WTC11 (cell line): ENCODE measurements around the gene EYS. TPM values are rescaled to one million over a fixed set of nuclear protein-coding genes. Genes with fewer than 3 reads are reported as not detected.

Source experiments
- ATAC-seq: fragments of 200-7000 bp; cut with Tn5 transposase; 2 replicates; pipeline ENCODE4 v1.10.0; 2021; ENCODE audit warnings: mild to moderate bottlenecking, moderate library complexity
- CTCF ChIA-PET: fragments of 300-600 bp; sonication (Branson Sonifier 250); formaldehyde crosslinking; loops from one replicate; lab custom pipeline; 2021; ENCODE audit warnings: antibody characterized with exemption; lab: Charles Lee
- POLR2A ChIA-PET: fragments of 350-600 bp; sonication (Branson Sonifier 250); formaldehyde crosslinking; loops from one replicate; lab custom pipeline; 2021; ENCODE audit warnings: antibody characterized with exemption; lab: Charles Lee
- DNase-seq: peaks from one replicate; pipeline ENCODE4 v3.0.0; 2021; ENCODE audit warnings: low spot score
- H3K27ac Mint-ChIP-seq: 2 replicates; pipeline ENCODE4 v1.8.0; 2021; ENCODE audit warnings: mixed read lengths
- H3K27me3 Mint-ChIP-seq: 2 replicates; pipeline ENCODE4 v1.8.0; 2021; ENCODE audit warnings: low read depth, mild to moderate bottlenecking, moderate library complexity, mixed read lengths
- H3K36me3 Mint-ChIP-seq: 2 replicates; pipeline ENCODE4 v1.8.0; 2021; ENCODE audit warnings: mixed read lengths
- H3K4me1 Mint-ChIP-seq: 2 replicates; pipeline ENCODE4 v1.8.0; 2022; ENCODE audit warnings: mixed read lengths
- H3K4me3 Mint-ChIP-seq: 2 replicates; pipeline ENCODE4 v1.8.0; 2021; ENCODE audit warnings: mild to moderate bottlenecking, moderate library complexity, mixed read lengths
- H3K9me3 Mint-ChIP-seq: 2 replicates; pipeline ENCODE4 v1.8.0; 2021; ENCODE audit warnings: mixed read lengths
- AR ChIP-seq: fragments of 250-450 bp; sonication (Bioruptor Pico); IDR thresholded peaks from 2 replicates; pipeline ENCODE4 v1.9.0; 2021; ENCODE audit warnings: mild to moderate bottlenecking
- ATF6 ChIP-seq: sonication (generic); formaldehyde crosslinking; IDR thresholded peaks from 2 replicates; pipeline ENCODE4 v1.8.1; 2023; ENCODE audit warnings: mild to moderate bottlenecking, missing genetic modification reagents
- EMX1 ChIP-seq: fragments of 250-450 bp; sonication (Bioruptor Pico); IDR thresholded peaks from 2 replicates; pipeline ENCODE4 v1.8.0; 2021; ENCODE audit warnings: mild to moderate bottlenecking
- ERG ChIP-seq: fragments of 250-450 bp; sonication (Bioruptor Pico); IDR thresholded peaks from 2 replicates; pipeline ENCODE4 v1.8.0; 2021; ENCODE audit warnings: mild to moderate bottlenecking
- FOXJ3 ChIP-seq: sonication (generic); formaldehyde crosslinking; IDR thresholded peaks from 2 replicates; pipeline ENCODE4 v1.9.0; 2021; ENCODE audit warnings: missing genetic modification reagents, mild to moderate bottlenecking, borderline replicate concordance
- FOXK1 ChIP-seq: sonication (generic); formaldehyde crosslinking; IDR thresholded peaks from 2 replicates; pipeline ENCODE4 v1.8.0; 2022; ENCODE audit warnings: mild to moderate bottlenecking, moderate library complexity, missing genetic modification reagents
- GABPB1 ChIP-seq: sonication (generic); formaldehyde crosslinking; IDR thresholded peaks from 2 replicates; pipeline ENCODE4 v1.8.1; 2023; ENCODE audit warnings: mild to moderate bottlenecking, missing genetic modification reagents
- GTF2I ChIP-seq: fragments of 250-450 bp; sonication (Bioruptor Pico); conservative IDR thresholded peaks from 2 replicates; pipeline ENCODE4 v1.4.0; 2021; ENCODE audit warnings: mild to moderate bottlenecking
- HMGA2 ChIP-seq: fragments of 250-450 bp; sonication (Bioruptor Pico); IDR thresholded peaks from 2 replicates; pipeline ENCODE4 v1.4.0; 2021; ENCODE audit warnings: mild to moderate bottlenecking, moderate library complexity
- JAZF1 ChIP-seq: fragments of 250-450 bp; sonication (Bioruptor Pico); IDR thresholded peaks from 2 replicates; pipeline ENCODE4 v1.9.0; 2021; ENCODE audit warnings: moderate library complexity, mild to moderate bottlenecking, inconsistent platforms
- KAT7 ChIP-seq: sonication (generic); formaldehyde crosslinking; IDR thresholded peaks from 2 replicates; pipeline ENCODE4 v1.8.1; 2023; ENCODE audit warnings: missing genetic modification reagents, mild to moderate bottlenecking, borderline replicate concordance
- MLX ChIP-seq: sonication (generic); formaldehyde crosslinking; IDR thresholded peaks from 2 replicates; pipeline ENCODE4 v1.8.1; 2023; ENCODE audit warnings: mild to moderate bottlenecking, missing genetic modification reagents, moderate library complexity
- MYBL2 ChIP-seq: sonication (generic); formaldehyde crosslinking; IDR thresholded peaks from 2 replicates; pipeline ENCODE4 v1.8.1; 2023; ENCODE audit warnings: mild to moderate bottlenecking, moderate library complexity, missing genetic modification reagents
- NR1H2 ChIP-seq: sonication (generic); formaldehyde crosslinking; IDR thresholded peaks from 2 replicates; pipeline ENCODE4 v1.9.0; 2021; ENCODE audit warnings: mild to moderate bottlenecking, moderate library complexity, missing genetic modification reagents
- NR2C2 ChIP-seq: sonication (generic); formaldehyde crosslinking; IDR thresholded peaks from 2 replicates; pipeline ENCODE4 v1.8.0; 2022; ENCODE audit warnings: mild to moderate bottlenecking, missing genetic modification reagents
- NR3C1 ChIP-seq: sonication (generic); formaldehyde crosslinking; conservative IDR thresholded peaks from 2 replicates; pipeline ENCODE4 v1.8.1; 2023; ENCODE audit warnings: low read depth, mild to moderate bottlenecking, missing genetic modification reagents
- RELA ChIP-seq: sonication (generic); formaldehyde crosslinking; IDR thresholded peaks from 2 replicates; pipeline ENCODE4 v1.8.1; 2022; ENCODE audit warnings: missing genetic modification reagents, mild to moderate bottlenecking, borderline replicate concordance
- TEAD4 ChIP-seq: sonication (generic); formaldehyde crosslinking; IDR thresholded peaks from 2 replicates; pipeline ENCODE4 v1.8.0; 2022; ENCODE audit warnings: mild to moderate bottlenecking, missing genetic modification reagents
- USF1 ChIP-seq: sonication (generic); formaldehyde crosslinking; IDR thresholded peaks from 2 replicates; pipeline ENCODE4 v1.8.0; 2022; ENCODE audit warnings: mild to moderate bottlenecking, missing genetic modification reagents
- ZBTB43 ChIP-seq: sonication (generic); formaldehyde crosslinking; IDR thresholded peaks from 2 replicates; pipeline ENCODE4 v1.8.1; 2023; ENCODE audit warnings: mild to moderate bottlenecking, missing genetic modification reagents
- ZNF138 ChIP-seq: sonication (generic); formaldehyde crosslinking; conservative IDR thresholded peaks from 2 replicates; pipeline ENCODE4 v1.8.1; 2022; ENCODE audit warnings: mild to moderate bottlenecking, moderate library complexity, missing genetic modification reagents
- ZNF232 ChIP-seq: sonication (generic); formaldehyde crosslinking; IDR thresholded peaks from 2 replicates; pipeline ENCODE4 v1.8.0; 2022; ENCODE audit warnings: mild to moderate bottlenecking, missing genetic modification reagents
- ZNF423 ChIP-seq: fragments of 250-450 bp; sonication (Bioruptor Pico); IDR thresholded peaks from 2 replicates; pipeline ENCODE4 v2.1.2; 2022; ENCODE audit warnings: mild to moderate bottlenecking, moderate library complexity
- ZNF425 ChIP-seq: fragments of 250-450 bp; sonication (Bioruptor Pico); conservative IDR thresholded peaks from 2 replicates; pipeline ENCODE4 v1.9.0; 2021; ENCODE audit warnings: mild to moderate bottlenecking
- ZNF671 ChIP-seq: fragments of 250-450 bp; sonication (Bioruptor Pico); IDR thresholded peaks from 2 replicates; pipeline ENCODE4 v1.8.0; 2021; ENCODE audit warnings: mild to moderate bottlenecking
- total RNA-seq: library from RNA; stranded (reverse); gene quantifications from 3 replicates; pipeline ENCODE4 v1.2.3, GENCODE V29; 2021

The EYS gene
- total RNA-seq, 1 experiment from 2014 or later, result not detected

- H3K27ac Mint-ChIP-seq, result no peak overlapping the region
- peaks cover 24% of the 10 kb centered on the region for H3K36me3 Mint-ChIP-seq
- H3K4me1 Mint-ChIP-seq, result no peaks in the 10 kb centered on the region
- peaks cover 45% of the 10 kb centered on the region for H3K9me3 Mint-ChIP-seq
- DNase-seq (no peak), ATAC-seq (no peak)
- POLR2A ChIA-PET, result no interaction called here
- CTCF ChIA-PET, result no interaction called here
- TF ChIP-seq NR3C1 (CRISPR knock-in tag) (no peak), JAZF1 (no peak), NR2C2 (CRISPR knock-in tag) (no peak), MYBL2 (CRISPR knock-in tag) (no peak), HMGA2 (CRISPR knock-in tag) (no peak), ZNF232 (no peak), ATF6 (CRISPR knock-in tag) (no peak), ZBTB43 (no peak), ZNF671 (CRISPR knock-in tag) (no peak), USF1 (no peak), ZNF138 (CRISPR knock-in tag) (no peak), NR1H2 (CRISPR knock-in tag) (no peak), ZNF425 (no peak), KAT7 (CRISPR knock-in tag) (no peak), GTF2I (no peak), TEAD4 (CRISPR knock-in tag) (no peak), AR (no peak), RELA (CRISPR knock-in tag) (no peak)
- no peak overlapping the region for H3K4me3 Mint-ChIP-seq
- H3K27me3 Mint-ChIP-seq, result peaks cover 2% of the 10 kb centered on the region; the same call in 1 of the 2 replicates
Measured at GRCh38 chr6:64238071-64238470, 1469.0 kb downstream of the EYS start.

- ChIA-PET POLR2A (no interaction called here), CTCF (no interaction called here)
- no peak for ATAC-seq
- peaks cover 8% of the 10 kb centered on the region for H3K36me3 Mint-ChIP-seq
- H3K27me3 Mint-ChIP-seq, result no peaks in the 10 kb centered on the region
- H3K4me3 Mint-ChIP-seq, result no peak overlapping the region
- no peaks in the 10 kb centered on the region for H3K4me1 Mint-ChIP-seq
- DNase-seq, result no peak
- peaks cover 18% of the 10 kb centered on the region for H3K9me3 Mint-ChIP-seq
- H3K27ac Mint-ChIP-seq, result no peak overlapping the region
- TF ChIP-seq GABPB1 (CRISPR knock-in tag) (no peak), ZNF138 (CRISPR knock-in tag) (no peak), ZNF423 (CRISPR knock-in tag) (no peak), EMX1 (CRISPR knock-in tag) (no peak), FOXK1 (CRISPR knock-in tag) (no peak), MLX (no peak), FOXJ3 (no peak), ERG (CRISPR knock-in tag) (no peak), ZNF425 (no peak)
Measured at GRCh38 chr6:64233746-64234145, 1473.3 kb downstream of the EYS start.
